ENCODE measurements around the gene UBR2.

DNA sequence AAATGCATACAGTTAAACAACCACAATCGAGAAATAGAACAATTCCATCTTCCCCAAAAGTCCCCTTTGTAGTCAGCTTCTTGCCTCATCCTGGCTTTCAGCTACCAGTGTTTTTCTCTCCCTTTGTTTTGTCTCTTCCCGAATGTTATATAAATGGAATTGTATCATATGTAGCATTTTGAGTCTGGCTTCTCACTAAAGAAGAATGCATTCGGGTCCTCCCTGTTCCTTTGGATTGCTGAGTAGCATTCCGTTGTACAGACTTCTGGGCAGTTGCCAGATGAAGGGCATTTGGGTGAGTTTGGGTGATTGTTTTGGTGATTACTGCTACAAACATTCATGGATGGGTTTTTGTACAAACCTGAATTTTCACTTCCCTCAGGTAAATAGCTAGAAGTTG, 130.8 kb downstream of the UBR2 start:
- TF ChIP-seq, protein P1, sequence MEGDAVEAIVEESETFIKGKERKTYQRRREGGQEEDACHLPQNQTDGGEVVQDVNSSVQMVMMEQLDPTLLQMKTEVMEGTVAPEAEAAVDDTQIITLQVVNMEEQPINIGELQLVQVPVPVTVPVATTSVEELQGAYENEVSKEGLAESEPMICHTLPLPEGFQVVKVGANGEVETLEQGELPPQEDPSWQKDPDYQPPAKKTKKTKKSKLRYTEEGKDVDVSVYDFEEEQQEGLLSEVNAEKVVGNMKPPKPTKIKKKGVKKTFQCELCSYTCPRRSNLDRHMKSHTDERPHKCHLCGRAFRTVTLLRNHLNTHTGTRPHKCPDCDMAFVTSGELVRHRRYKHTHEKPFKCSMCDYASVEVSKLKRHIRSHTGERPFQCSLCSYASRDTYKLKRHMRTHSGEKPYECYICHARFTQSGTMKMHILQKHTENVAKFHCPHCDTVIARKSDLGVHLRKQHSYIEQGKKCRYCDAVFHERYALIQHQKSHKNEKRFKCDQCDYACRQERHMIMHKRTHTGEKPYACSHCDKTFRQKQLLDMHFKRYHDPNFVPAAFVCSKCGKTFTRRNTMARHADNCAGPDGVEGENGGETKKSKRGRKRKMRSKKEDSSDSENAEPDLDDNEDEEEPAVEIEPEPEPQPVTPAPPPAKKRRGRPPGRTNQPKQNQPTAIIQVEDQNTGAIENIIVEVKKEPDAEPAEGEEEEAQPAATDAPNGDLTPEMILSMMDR (conservative IDR thresholded peaks at IDR 0.05), result no peak
- TF ChIP-seq EZH2 (IDR thresholded peaks at IDR 0.05; ENCODE audit: low read depth), result no peak

Data from PC-9 (cell line).